HCT116 (cell line): ENCODE results near the gene PHLDA1. TPM values are rescaled to one million over a fixed set of nuclear protein-coding genes. Genes with fewer than 3 reads are reported as not detected.

ENCODE experiments used
- ATAC-seq: fragments of 200-7000 bp; cut with Tn5 transposase; 2 replicates; pipeline ENCODE4 v1.9.1; 2020; ENCODE audit warnings: mild to moderate bottlenecking, moderate library complexity
- BruUV-seq: library from RNA; stranded (reverse); fragments of 400-500 nt; replicated peaks from 2 replicates; lab custom pipeline; 2021; lab: Mats Ljungman, UMichigan
- CTCF ChIA-PET: fragments of 300-600 bp; sonication (Branson Sonifier 250); formaldehyde crosslinking; loops from one replicate; lab custom pipeline; 2021; ENCODE audit warnings: antibody characterized with exemption; lab: Charles Lee
- POLR2A ChIA-PET: fragments of 300-600, 350-600 bp; sonication (Branson Sonifier 250); formaldehyde crosslinking; loops from one replicate; lab custom pipeline; 2021; ENCODE audit warnings: antibody characterized with exemption; lab: Charles Lee
- RAD21 ChIA-PET, 2 experiments: fragments of 300-600 bp; sonication (Branson Sonifier 250); formaldehyde crosslinking; loops; one replicate each; lab custom pipeline; 2023; ENCODE audit warnings: low total read pairs in 2 of 2; ENCODE audit not compliant: uncharacterized antibody in 2 of 2, unreplicated experiment in 2 of 2, low non-redundant PET in 1 of 2; lab: Charles Lee
- DNase-seq: peaks from one replicate; pipeline ENCODE4 v3.0.0-alpha.2; 2010; ENCODE audit warnings: low read depth, low spot score
- H2AFZ ChIP-seq: fragments of 200-600 bp; shearing (Covaris generic), sonication (generic); 2 replicates; pipeline ENCODE4 v1.6.1; 2017; ENCODE audit warnings: low read depth, mixed run types, mixed read lengths, antibody characterized with exemption, low read length; ENCODE audit not compliant: poor library complexity, severe bottlenecking
- H3K27ac ChIP-seq: 2 replicates; pipeline ENCODE4 v1.5.1; 2012; ENCODE audit warnings: low read depth, low read length
- H3K27me3 ChIP-seq: fragments of 200-600 bp; sonication (generic); 2 replicates; pipeline ENCODE4 v1.6.1; 2016; ENCODE audit warnings: mixed run types, low read length, mixed read lengths; ENCODE audit not compliant: insufficient read depth
- H3K36me3 ChIP-seq, 2 experiments: fragments of 200-500 bp in 1 of 2; fragments of 200-600 bp in 1 of 2; sonication (Bioruptor generic) in 1 of 2; sonication (generic) in 1 of 2; 2 replicates each; pipeline versions ENCODE4 v1.5.1 to v1.6.1; 2014 to 2016; ENCODE audit warnings: low read length in 2 of 2, inconsistent platforms in 1 of 2, mixed read lengths in 1 of 2, mixed run types in 1 of 2; ENCODE audit not compliant: insufficient read depth in 2 of 2, control insufficient read depth in 1 of 2
- H3K4me1 ChIP-seq, 2 experiments: fragments of 200-600 bp in 1 of 2; sonication (generic) in 1 of 2; 2 replicates each; pipeline versions ENCODE4 v1.5.1 to v1.6.1; 2012 to 2017; ENCODE audit warnings: low read length in 2 of 2, inconsistent platforms in 1 of 2, mild to moderate bottlenecking in 1 of 2, mixed read lengths in 1 of 2, mixed run types in 1 of 2, moderate library complexity in 1 of 2; ENCODE audit not compliant: insufficient read depth in 2 of 2, control insufficient read depth in 1 of 2
- H3K4me2 ChIP-seq: fragments of 200-600 bp; sonication (generic); 2 replicates; pipeline ENCODE4 v1.6.1; 2017; ENCODE audit warnings: mixed run types, low read length, mixed read lengths
- H3K4me3 ChIP-seq, 2 experiments: fragments of 200-600 bp in 1 of 2; sonication (generic) in 1 of 2; replicated peaks in 1 of 2; 2 replicates each; pipeline ENCODE4 v1.5.1; 2011 to 2016; ENCODE audit warnings: low read length in 2 of 2, control low read depth in 1 of 2, low read depth in 1 of 2, mild to moderate bottlenecking in 1 of 2, mixed read lengths in 1 of 2, mixed run types in 1 of 2
- H3K79me2 ChIP-seq: fragments of 200-600 bp; sonication (generic); 2 replicates; pipeline ENCODE4 v1.6.1; 2017; ENCODE audit warnings: mild to moderate bottlenecking, mixed run types, low read length, moderate library complexity, mixed read lengths; ENCODE audit not compliant: insufficient read depth
- H3K9ac ChIP-seq: fragments of 200-600 bp; sonication (generic); 2 replicates; pipeline ENCODE4 v1.6.1; 2016; ENCODE audit warnings: low read length, mixed read lengths
- H3K9me2 ChIP-seq: fragments of 200-600 bp; sonication (generic), shearing (Covaris generic); 2 replicates; pipeline ENCODE4 v1.6.1; 2017; ENCODE audit warnings: mixed run types, mild to moderate bottlenecking, moderate library complexity; ENCODE audit not compliant: insufficient read depth
- H3K9me3 ChIP-seq, 2 experiments: fragments of 200-500 bp in 1 of 2; fragments of 200-600 bp in 1 of 2; sonication (Bioruptor generic) in 1 of 2; sonication (generic) in 1 of 2; 2 replicates each; pipeline ENCODE4 v1.6.1; 2014 to 2017; ENCODE audit warnings: low read length in 2 of 2, mixed read lengths in 2 of 2, inconsistent platforms in 1 of 2, low read depth in 1 of 2, mild to moderate bottlenecking in 1 of 2, mixed run types in 1 of 2, moderate library complexity in 1 of 2; ENCODE audit not compliant: control insufficient read depth in 1 of 2, insufficient read depth in 1 of 2
- H4K20me1 ChIP-seq: fragments of 200-600 bp; sonication (generic), shearing (Covaris generic); 2 replicates; pipeline ENCODE4 v1.6.1; 2017; ENCODE audit warnings: mixed run types, mild to moderate bottlenecking, moderate library complexity; ENCODE audit not compliant: insufficient read depth
- JUND ChIP-seq: IDR thresholded peaks from 2 replicates; pipeline ENCODE4 v1.6.1; 2012
- POLR2A ChIP-seq: IDR thresholded peaks from 2 replicates; pipeline ENCODE4 v1.7.0; 2011; ENCODE audit warnings: borderline replicate concordance; ENCODE audit not compliant: insufficient read depth, insufficient read length; ENCODE audit errors: extremely low read depth
- ZNF274 ChIP-seq: fragments of 200-500 bp; sonication (Bioruptor generic); IDR thresholded peaks from 2 replicates; pipeline ENCODE4 v1.6.1; 2014; ENCODE audit warnings: mild to moderate bottlenecking, low read depth, low read length, inconsistent platforms
- intact Hi-C: fragments of 100-400 bp; cut with micrococcal nuclease; formaldehyde crosslinking; loops from 2 replicates; pipeline ENCODE4 v1.10.0; 2022
- total RNA-seq: library from RNA; stranded (reverse); gene quantifications from one replicate; pipeline ENCODE4 v1.2.1, GENCODE V29; 2021; ENCODE audit not compliant: unreplicated experiment
- TF ChIP-seq, protein P1 (sequence below): IDR thresholded peaks from 2 replicates; pipeline ENCODE4 v1.6.1; 2011; ENCODE audit warnings: mild to moderate bottlenecking, low read length, moderate library complexity; ENCODE audit not compliant: insufficient replicate concordance; ENCODE audit errors: extremely low read depth

The PHLDA1 gene
- total RNA-seq, 1 experiment from 2014 or later = 231 TPM

DNA sequence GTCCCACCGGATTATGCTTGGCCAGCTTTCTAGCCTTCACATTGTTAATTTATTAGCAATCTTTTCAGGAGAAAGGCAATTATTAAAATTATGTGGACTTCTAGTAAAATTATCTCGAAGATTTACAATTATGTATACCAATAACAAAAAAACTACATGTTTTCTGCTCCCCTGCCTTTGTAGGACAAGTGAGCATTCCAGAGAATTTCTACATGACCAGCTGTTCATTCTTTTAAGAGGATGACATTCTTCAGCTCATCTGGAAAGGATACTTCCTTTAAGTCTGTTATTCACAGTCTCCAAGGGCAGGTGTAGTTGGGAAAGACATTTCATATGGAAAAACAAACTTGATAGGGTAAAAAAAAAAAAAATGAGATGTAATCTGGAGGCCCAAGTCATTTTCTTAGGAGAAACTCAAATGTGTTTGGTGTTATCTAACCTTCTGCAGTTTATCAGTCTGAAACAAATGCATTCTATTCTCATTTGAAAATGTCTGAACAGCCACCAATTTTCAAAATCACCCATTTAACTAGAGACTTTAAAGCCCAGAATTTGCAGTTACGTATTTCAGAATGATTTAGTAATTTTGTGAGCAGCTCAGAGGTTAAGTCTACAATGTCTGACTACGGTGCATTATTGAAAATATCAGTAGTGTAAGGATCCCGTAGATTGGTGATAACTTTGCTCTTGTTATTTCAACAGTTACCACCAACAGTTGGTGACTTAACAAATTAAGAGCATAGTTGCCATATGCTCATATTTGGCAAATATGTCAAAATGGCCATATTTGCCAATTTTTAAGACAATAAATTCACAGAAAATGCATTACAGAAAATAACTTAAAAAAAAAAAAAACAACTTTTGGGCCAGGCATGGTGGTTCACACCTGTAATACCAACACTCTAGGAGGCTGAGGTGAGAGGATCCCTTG, 1.8 kb upstream of the PHLDA1 start:
- H3K9me3 ChIP-seq = no peaks in the 10 kb centered on the region
- H3K79me2 ChIP-seq = peaks cover 56% of the 10 kb centered on the region
- BruUV-seq = no TSS peak
- intact Hi-C loops = loop anchor here (10.0 kb wide), 1 partner anchor 421 kb away; no protein-coding TSS in a partner anchor
- H3K9me2 ChIP-seq = no peaks in the 10 kb centered on the region
- H2AFZ ChIP-seq = no peak overlapping the region
- POLR2A ChIA-PET = interaction anchor here (0.7 to 2.2 kb wide), 5 partner anchors 10 to 250 kb away, joined by 3 to 7 read pairs (median 3); no protein-coding TSS in a partner anchor
- RAD21 ChIA-PET = no interaction called here
- DNase-seq (no peak), ATAC-seq (no peak)
- TF ChIP-seq, protein P1, sequence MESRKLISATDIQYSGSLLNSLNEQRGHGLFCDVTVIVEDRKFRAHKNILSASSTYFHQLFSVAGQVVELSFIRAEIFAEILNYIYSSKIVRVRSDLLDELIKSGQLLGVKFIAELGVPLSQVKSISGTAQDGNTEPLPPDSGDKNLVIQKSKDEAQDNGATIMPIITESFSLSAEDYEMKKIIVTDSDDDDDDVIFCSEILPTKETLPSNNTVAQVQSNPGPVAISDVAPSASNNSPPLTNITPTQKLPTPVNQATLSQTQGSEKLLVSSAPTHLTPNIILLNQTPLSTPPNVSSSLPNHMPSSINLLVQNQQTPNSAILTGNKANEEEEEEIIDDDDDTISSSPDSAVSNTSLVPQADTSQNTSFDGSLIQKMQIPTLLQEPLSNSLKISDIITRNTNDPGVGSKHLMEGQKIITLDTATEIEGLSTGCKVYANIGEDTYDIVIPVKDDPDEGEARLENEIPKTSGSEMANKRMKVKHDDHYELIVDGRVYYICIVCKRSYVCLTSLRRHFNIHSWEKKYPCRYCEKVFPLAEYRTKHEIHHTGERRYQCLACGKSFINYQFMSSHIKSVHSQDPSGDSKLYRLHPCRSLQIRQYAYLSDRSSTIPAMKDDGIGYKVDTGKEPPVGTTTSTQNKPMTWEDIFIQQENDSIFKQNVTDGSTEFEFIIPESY = no peak
- peak; percentile 5 for TF ChIP-seq POLR2A
- TF ChIP-seq ZNF274 = no peak
- TF ChIP-seq JUND = peak; percentile 1; the same call in 1 of the 2 replicates
- CTCF ChIA-PET = no interaction called here
- peak overlapping the region; percentile 94 for H3K4me2 ChIP-seq
- H3K9ac ChIP-seq = peak overlapping the region; percentile 92
- H4K20me1 ChIP-seq = no peaks in the 10 kb centered on the region
- peaks cover 27 to 53% of the 10 kb centered on the region in 2 experiments for H3K4me1 ChIP-seq
- no peaks in the 10 kb centered on the region for H3K27me3 ChIP-seq
- H3K36me3 ChIP-seq = peaks cover 4 to 20% of the 10 kb centered on the region in 2 experiments; a peak in 3 of 4 replicates
- peak overlapping the region; percentile 88 for H3K27ac ChIP-seq
- H3K4me3 ChIP-seq = peak overlapping the region; percentile 75
